Measurements from ENCODE around the gene NCF2.
A peak's percentile ranks its signal among the peaks of the same experiment; 100 is the strongest.
"Not testable (repeated sequence)": the region's sequence is repeated elsewhere in the genome, so short reads cannot be mapped to it uniquely, and the experiment has no call there.

Gene NCF2
- 0.70 to 0.77 reads per million in 2 donors for total RNA-seq

DNA sequence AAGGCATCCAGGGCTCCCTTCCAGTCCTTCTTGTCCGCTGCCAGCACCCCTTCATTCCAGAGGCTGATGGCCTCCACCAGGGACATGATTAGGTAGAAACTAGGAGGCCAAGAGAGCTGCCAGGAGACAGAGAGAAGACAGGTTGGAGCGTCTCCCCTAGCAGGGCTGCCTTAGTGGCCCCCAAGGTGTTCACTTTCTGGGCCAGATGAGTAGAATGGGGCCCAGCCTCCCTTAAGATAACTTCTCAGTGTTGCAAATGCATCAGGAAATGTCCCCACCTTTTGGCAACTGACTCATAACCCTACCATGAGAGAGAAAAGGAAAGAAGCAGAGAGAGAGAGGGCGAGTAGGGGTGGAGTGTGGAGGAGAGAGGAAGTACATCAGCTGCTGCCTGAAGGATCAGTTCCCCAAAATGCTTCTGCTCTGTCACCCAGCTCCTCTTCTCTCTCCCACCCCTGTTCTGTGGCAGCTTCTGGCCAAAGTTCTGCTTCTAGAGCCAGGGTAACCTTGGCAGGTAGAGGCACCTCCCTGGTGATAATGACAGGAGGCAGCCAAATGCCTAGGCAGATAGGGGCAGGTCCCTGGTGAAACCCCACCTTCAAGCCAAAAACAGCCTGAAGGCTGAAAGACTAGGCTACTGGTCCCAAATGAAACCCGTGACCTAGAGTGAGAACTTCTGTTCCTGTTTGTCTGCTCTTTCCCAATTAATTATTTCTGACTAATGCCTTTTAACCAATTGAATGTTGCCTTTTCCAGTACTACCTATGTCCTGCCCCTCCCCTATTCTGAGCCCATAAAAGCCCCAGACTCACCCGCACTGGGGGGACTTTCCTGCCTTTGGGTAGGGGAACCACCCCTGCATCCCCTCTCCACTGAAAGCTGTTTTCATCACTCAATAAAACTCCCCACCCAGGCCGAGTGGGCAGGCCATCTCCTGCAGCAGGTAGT, at the start of gene NCF2:
Gene NCF2, minus strand, starts transcription at position 216 of the 948 bp plus-strand sequence. Its CDS starts 130 bp downstream, at position 86.
- no peak for DNase-seq

- no peak for DNase-seq
Observed at GRCh38 chr1:183638649-183639387, 48.6 kb upstream of the NCF2 start.

DNA sequence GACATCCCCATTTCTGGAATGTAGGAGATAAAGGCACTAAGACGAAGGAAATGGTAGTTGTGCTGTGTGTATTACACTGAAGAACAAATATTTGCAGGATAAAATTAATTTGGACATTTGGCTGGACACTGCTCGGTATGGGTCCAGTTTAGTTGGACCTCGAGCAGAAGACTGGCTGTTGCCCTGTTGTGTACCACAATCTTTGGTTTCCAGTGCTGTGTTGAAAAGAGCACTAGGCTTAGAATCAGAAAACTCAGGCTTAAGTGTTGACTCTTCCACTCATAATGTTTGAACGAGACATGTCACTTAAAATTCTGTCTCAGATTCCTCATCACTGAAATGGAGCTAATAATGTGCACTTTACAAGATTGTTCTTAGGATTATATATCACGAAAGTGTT, 46.5 kb upstream of the NCF2 start:
- DNase-seq, result no peak

- DNase-seq, result no peak
Observed at GRCh38 chr1:183636334-183636682, 46.0 kb upstream of the NCF2 start.

DNA sequence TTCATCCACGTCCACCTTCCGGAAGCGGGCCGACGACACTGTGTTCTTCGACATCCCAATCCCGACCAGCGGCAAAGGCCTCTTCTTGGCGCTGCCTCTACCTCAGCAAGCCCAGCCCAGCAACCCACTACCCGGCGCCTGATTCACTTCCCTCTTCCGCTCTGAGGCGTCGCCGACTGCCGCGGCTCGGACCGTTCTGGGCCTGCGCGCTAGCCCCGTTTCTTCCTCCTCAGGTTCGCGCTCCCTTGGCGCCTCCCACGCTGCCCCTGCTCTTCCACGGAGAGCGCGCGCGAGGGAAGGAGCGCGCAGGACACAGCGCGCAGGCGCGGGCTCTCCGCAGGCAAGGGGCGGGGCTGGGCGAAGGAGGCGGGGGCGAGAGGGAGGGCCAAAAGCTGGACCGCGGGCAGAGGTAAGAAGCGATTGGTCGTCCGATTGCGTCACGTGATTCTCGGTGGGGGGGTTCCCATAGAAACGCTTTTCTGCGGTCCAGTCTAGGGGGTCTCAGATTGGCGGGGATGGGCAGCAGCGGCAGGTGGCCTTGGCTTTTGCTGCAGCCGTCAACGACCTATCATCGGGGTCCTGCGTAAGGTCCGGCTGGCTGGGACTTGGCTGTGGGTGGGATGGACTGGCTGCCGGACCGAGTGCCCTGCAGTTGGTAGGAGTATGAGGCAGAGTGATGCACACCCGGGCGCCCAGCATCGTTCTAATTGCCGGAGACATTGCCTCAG, 45.5 kb upstream of the NCF2 start, which contains the start of gene ARPC5:
Gene ARPC5, minus strand, starts transcription at position 178 of the 728 bp plus-strand sequence. Its CDS starts 124 bp downstream, at position 54.
- DNase-seq, result peak; percentile 91

- DNase-seq, result peak; percentile 26
Observed at GRCh38 chr1:183635099-183635605, 44.9 kb upstream of the NCF2 start.

DNA sequence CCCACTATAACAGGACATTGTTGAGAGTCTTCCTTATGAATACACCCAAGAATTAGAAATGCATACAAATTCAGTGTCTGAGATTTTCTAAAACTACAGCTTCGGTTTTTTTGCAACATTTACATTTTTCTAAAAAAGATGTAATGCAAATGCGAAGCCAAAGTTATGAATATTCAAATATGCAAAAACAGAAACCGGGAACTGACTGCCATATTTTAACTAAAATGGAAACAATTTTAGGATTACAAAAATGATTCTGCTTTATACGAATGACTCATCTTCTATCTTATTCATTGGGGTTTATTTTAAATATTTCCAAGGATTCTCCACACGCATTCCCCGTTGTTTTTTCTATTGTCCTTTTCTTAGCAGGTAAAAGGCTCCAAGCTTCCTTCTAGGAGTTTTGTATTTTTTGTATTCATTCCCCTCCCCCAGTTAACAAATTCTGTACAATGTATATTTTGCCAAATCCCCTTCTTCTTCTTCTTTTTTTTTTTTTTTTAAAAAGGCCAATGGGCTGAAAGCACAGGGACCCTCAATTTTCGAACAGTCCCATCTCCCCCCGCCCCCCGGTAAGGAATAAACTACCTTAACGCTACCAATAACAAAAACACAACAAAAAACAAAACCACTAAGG, 44.3 kb upstream of the NCF2 start:
- DNase-seq, result no peak

DNA sequence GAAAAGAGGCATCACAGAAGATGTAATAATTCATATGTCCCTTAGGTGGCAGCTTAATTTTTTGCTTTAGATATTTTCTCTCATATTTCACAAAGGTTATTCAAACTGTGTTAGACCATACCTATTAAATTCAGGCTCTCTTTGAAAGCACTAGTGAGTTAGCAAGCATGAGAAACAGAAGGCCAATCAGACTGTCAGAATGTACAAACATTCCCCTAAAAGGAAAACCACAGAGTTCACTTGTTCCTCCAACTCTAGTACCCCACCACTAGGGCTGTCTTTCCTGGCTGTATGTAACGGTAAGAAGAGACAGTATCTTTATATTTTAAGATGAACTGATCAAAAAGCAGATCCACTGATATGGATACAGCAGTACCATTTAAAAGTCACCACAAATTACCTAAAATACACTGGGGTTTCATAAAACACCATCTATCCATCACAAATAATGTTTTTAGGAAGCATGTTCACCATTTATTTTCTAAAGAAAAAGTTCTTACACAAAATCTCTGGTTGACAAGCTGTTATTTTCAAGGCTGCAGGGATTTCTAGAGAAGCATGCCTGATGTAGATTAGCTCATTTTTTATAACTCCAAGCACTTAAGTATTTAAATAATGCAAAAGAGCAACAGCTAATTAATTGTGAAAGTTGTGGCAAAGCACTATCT, 43.6 kb upstream of the NCF2 start:
- DNase-seq, result no peak

DNA sequence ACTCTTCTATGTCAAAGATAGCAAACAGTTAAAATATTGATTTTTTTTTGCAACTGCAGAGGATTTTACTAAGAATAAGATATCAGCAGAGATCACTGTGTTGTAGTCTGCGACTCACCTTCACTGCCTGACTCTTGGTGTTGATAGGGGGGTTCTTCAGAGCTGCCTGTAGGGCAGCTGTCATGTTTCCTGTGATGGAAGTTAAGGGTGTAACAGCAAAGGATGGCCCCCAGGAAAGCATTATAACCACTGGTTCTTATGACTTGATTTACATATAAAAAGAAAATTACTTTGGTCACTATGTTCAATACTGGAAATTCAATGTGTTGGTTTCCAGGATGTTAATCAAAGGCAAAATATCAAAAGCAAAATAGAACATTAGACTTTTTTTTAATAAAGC, 42.7 kb upstream of the NCF2 start:
- no peak for DNase-seq

GRCh38 chr1:183632114-183632513, 41.9 kb upstream of the NCF2 start:
- no peak for DNase-seq

GRCh38 chr1:183630748-183631147, 40.5 kb upstream of the NCF2 start:
- DNase-seq, result no peak

- DNase-seq, result no peak
Observed at GRCh38 chr1:183628537-183628936, 38.3 kb upstream of the NCF2 start.

DNA sequence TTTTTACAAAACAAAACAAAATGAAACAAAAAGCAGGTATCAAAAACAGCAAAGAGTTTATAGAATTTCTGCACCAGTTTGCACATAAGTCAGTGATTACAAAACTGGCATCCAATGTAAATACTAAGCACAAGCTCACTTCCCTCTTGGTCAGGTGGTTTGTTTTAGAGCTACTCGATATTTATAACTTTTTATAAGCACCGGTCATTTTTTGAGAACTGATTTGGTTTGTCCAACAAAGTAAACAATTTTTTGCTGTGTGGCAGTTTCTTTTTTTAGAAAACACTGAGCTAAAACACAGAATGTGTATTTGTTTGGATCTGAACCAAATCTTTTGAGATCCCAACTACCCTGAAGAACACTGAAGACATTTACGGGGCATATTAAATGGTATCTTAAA, 36.0 kb upstream of the NCF2 start:
- not testable (repeated sequence) for DNase-seq

DNA sequence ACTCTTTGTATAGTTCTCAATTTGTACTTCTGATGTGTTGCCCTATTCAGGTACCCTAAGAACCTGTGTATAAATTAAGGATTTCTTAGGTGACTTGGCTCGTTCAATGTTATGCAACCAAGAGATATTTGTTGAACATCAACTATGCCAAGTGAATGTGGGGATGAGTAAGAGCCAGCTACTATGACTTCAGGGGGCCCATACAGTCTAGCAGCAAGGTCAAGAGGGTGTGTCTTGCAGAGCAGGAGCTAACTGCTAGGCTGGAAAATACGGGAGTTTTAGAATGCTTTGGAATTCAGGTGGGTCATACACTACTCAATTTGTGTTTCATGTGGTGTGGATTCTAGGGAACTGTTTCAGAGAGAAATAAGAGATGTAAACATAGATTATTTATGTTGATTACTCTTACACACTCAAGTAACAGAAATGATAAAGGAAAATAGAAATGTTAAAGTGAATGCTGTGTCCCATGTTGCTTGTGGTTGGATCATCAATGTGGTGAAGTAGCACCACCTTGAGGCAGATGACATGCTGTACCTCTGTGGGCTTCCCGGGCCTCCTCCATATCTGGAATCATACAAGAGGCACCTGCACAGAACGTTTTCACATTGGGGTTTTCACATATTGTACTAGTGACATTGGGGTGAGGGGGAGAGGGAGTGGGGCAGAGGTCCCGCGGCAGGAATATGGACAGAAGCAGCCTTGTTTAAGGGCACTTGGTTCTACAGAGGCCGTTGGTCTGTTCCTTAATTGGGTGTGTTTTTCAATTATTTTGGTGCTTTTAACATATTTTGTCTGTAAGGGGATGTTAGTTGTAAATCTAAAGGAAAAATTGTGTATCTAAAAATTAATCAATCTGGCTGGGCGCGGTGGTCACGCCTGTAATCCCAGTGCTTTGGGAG, 32.9 kb upstream of the NCF2 start:
- no peak for DNase-seq

DNA sequence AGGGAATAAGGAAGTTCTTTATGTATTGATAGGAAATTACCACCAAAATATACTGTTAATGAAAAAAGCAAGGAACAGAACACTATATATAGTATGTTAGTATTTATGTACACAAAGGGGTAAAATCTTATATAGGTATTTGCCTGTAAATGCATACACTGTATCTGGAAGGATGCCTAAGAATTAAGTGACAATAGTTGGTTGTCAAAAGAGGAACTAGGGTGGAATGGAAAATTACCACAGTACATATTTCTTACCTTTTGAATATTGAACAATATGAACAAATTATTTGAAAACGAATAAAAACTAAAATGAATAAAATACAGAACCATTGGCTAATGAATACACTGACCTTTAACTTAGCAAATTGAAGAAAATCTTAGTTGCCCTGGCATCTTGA, 31.8 kb upstream of the NCF2 start:
- no peak for DNase-seq

- DNase-seq, result no peak
Observed at GRCh38 chr1:183620311-183620710, 30.1 kb upstream of the NCF2 start.

DNA sequence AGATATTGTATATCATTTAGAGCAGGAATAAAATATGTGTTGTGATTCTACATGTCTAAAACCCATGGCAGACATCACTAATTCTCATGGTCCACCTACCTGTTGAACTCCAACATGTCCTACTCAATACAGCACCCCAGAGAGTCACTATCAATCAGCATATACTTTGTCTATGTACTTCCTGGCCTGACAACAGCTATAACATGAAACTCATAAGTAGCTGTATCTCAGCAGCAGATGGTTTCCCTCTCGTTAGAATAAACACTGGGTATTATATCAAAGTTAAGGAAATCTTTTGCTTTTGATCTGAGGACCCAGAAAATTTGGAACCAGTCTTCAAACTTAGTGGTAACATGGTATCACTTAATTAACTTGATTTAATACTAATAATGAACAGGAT, 29.5 kb upstream of the NCF2 start:
- no peak for DNase-seq

- not testable (repeated sequence) for DNase-seq
Observed at GRCh38 chr1:183618202-183618601, 27.9 kb upstream of the NCF2 start.

- DNase-seq, result not testable (repeated sequence)
Observed at GRCh38 chr1:183612975-183613374, 22.7 kb upstream of the NCF2 start.

DNA sequence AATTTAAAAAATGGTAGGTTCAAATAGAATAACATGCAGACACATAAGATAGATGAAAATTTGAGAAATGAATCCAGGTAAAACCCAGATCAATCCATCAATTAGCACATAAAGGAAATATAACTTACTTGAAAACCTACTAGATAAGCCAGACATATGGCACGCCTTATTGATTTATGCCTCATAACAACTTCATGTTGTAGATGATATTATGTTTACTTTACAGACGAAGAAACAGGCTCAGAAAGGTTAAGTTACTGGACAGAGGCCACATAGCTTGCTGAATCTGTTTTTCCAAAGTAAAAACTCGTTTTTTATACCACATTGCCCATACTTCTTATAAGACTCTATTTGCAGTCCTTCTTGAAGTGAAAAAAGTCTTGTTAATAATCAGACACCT, 22.1 kb upstream of the NCF2 start:
- no peak for DNase-seq

- no peak for DNase-seq
Observed at GRCh38 chr1:183611021-183611420, 20.8 kb upstream of the NCF2 start.
